Measurements from ENCODE around the gene FLCN. TPM values are rescaled to one million over a fixed set of nuclear protein-coding genes. Genes with fewer than 3 reads are reported as not detected.

FLCN gene
- total and polyA plus RNA-seq, 2 of the 13 experiments (the other 11 are each of a cell fraction or from before 2014, with no cell fraction given), result 16.6 to 24.9 TPM

DNA sequence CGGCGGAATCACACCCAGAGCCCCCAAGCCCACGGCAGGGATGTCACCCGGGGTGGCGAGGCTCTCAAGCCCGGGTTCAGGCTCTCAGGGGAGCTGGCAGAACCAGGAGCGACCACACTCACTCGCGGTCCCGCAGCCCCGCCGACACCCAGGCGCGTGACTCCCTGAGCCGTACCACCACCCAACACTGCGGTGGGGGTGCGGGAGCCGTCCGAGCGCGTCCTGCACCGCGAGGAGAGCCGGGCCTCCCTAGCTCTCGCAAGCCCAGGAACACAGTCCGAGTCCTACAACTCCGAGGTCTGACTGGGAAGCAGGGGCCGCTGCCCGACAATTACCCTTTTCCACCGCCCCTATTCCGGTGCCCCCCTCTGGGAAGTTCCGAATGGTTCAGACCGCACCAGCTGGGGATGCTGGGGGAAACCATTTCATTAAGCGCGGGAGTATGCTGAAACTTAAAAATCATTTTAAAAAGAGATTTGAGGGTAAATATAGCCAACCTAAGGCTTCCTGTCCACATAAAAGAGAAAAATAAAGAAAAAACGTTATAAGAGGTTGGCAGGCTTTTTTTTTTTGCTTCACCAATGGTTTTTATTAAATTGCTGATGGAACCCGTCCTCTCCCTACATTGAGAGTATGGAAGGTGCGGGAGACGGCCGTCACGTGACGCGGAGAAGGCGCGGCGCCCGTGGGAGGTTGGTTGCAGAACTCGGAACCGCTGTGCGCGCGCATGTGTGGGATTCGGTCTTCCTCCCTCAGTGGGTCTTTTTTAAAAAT is at the start of gene FLCN (continued):
- TF ChIP-seq ZFP91 (CRISPR knock-in tag; IDR thresholded peaks at IDR 0.05; ENCODE audit: borderline replicate concordance), result peak; percentile 46; the same call in 1 of the 2 replicates
- TF ChIP-seq ZNF558 (CRISPR knock-in tag; IDR thresholded peaks at IDR 0.05; ENCODE audit: borderline replicate concordance), result peak; percentile 77; the same call in 1 of the 2 replicates
- peak; percentile 84; the same call in 1 of the 2 replicates for TF ChIP-seq HOXA5 (CRISPR knock-in tag; IDR thresholded peaks at IDR 0.05)
- peak in 1 of 2 experiments; percentile 64; a peak in 2 of 4 replicates for TF ChIP-seq MAFK (conservative IDR thresholded peaks at IDR 0.05 in 1 of 2, IDR thresholded peaks at IDR 0.05 in 1 of 2; ENCODE audit: low read length in 2 of 2)
- peak; percentile 34; the same call in 1 of the 2 replicates for TF ChIP-seq ZNF12 (CRISPR knock-in tag; IDR thresholded peaks at IDR 0.05)
- TF ChIP-seq ZSCAN29 (CRISPR knock-in tag; conservative IDR thresholded peaks at IDR 0.05), result 0 out of 2 replicates have a peak, but pooled peaks have one; percentile 42
- peak; percentile 38; the same call in 1 of the 2 replicates for TF ChIP-seq ZFY (CRISPR knock-in tag; IDR thresholded peaks at IDR 0.05)
- 0 out of 2 replicates have a peak, but pooled peaks have one; percentile 41 for TF ChIP-seq SALL2 (CRISPR knock-in tag; IDR thresholded peaks at IDR 0.05)
- peak; percentile 30; the same call in 1 of the 2 replicates for TF ChIP-seq ELF1 (CRISPR knock-in tag; IDR thresholded peaks at IDR 0.05)
- peak; percentile 66; the same call in 1 of the 2 replicates for TF ChIP-seq TP53 (CRISPR knock-in tag; conservative IDR thresholded peaks at IDR 0.05)
- TF ChIP-seq ZMAT5 (CRISPR knock-in tag; IDR thresholded peaks at IDR 0.05; ENCODE audit: borderline replicate concordance, low read depth), result no peak
- TF ChIP-seq REXO4 (CRISPR knock-in tag; IDR thresholded peaks at IDR 0.05; ENCODE audit: borderline replicate concordance), result no peak
- 0 out of 2 replicates have a peak, but pooled peaks have one; percentile 8 for TF ChIP-seq GTF2F1 (IDR thresholded peaks at IDR 0.05; ENCODE audit: low read length)
- TF ChIP-seq ERF (CRISPR knock-in tag; IDR thresholded peaks at IDR 0.05), result peak; percentile 44; the same call in 1 of the 2 replicates
- TF ChIP-seq DMAP1 (CRISPR knock-in tag; IDR thresholded peaks at IDR 0.05), result peak; percentile 79
- TF ChIP-seq, protein P1, sequence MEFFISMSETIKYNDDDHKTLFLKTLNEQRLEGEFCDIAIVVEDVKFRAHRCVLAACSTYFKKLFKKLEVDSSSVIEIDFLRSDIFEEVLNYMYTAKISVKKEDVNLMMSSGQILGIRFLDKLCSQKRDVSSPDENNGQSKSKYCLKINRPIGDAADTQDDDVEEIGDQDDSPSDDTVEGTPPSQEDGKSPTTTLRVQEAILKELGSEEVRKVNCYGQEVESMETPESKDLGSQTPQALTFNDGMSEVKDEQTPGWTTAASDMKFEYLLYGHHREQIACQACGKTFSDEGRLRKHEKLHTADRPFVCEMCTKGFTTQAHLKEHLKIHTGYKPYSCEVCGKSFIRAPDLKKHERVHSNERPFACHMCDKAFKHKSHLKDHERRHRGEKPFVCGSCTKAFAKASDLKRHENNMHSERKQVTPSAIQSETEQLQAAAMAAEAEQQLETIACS (CRISPR knock-in tag; IDR thresholded peaks at IDR 0.05), result peak; percentile 49
- TF ChIP-seq NFYC (CRISPR knock-in tag; IDR thresholded peaks at IDR 0.05), result peak; percentile 8; the same call in 1 of the 2 replicates
- TF ChIP-seq JARID2 (CRISPR knock-in tag; IDR thresholded peaks at IDR 0.05; ENCODE audit: insufficient replicate concordance), result peak; percentile 69
- TF ChIP-seq, protein P2, sequence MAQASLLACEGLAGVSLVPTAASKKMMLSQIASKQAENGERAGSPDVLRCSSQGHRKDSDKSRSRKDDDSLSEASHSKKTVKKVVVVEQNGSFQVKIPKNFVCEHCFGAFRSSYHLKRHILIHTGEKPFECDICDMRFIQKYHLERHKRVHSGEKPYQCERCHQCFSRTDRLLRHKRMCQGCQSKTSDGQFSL (CRISPR knock-in tag; IDR thresholded peaks at IDR 0.05), result 0 out of 2 replicates have a peak, but pooled peaks have one; percentile 22
- TF ChIP-seq ZSCAN9 (CRISPR knock-in tag; IDR thresholded peaks at IDR 0.05; ENCODE audit: borderline replicate concordance), result peak; percentile 52; the same call in 1 of the 2 replicates
- TF ChIP-seq, protein P3, sequence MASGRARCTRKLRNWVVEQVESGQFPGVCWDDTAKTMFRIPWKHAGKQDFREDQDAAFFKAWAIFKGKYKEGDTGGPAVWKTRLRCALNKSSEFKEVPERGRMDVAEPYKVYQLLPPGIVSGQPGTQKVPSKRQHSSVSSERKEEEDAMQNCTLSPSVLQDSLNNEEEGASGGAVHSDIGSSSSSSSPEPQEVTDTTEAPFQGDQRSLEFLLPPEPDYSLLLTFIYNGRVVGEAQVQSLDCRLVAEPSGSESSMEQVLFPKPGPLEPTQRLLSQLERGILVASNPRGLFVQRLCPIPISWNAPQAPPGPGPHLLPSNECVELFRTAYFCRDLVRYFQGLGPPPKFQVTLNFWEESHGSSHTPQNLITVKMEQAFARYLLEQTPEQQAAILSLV (CRISPR knock-in tag; IDR thresholded peaks at IDR 0.05; ENCODE audit: borderline replicate concordance), result peak; percentile 52; the same call in 1 of the 2 replicates
- peak; percentile 93 for TF ChIP-seq ATF7 (IDR thresholded peaks at IDR 0.05)
- no peak for TF ChIP-seq ATF7 (CRISPR knock-in tag; IDR thresholded peaks at IDR 0.05)
- peak; percentile 60; the same call in 1 of the 2 replicates for TF ChIP-seq ZNF430 (CRISPR knock-in tag; IDR thresholded peaks at IDR 0.05)
- TF ChIP-seq NFKB2 (CRISPR knock-in tag; IDR thresholded peaks at IDR 0.05; ENCODE audit: borderline replicate concordance), result peak; percentile 46; the same call in 1 of the 2 replicates
- TF ChIP-seq FOXC1 (CRISPR knock-in tag; IDR thresholded peaks at IDR 0.05; ENCODE audit: borderline replicate concordance), result peak; percentile 79; the same call in 1 of the 2 replicates
